ENCODE measurements around the gene SLC2A13. TPM values are rescaled to one million over a fixed set of nuclear protein-coding genes. Genes with fewer than 3 reads are reported as not detected.
"Not testable (repeated sequence)": the region's sequence is repeated elsewhere in the genome, so short reads cannot be mapped to it uniquely, and the experiment has no call there.

Gene SLC2A13
- total RNA-seq, 1 donor from 2014 or later: 17.4 TPM

DNA sequence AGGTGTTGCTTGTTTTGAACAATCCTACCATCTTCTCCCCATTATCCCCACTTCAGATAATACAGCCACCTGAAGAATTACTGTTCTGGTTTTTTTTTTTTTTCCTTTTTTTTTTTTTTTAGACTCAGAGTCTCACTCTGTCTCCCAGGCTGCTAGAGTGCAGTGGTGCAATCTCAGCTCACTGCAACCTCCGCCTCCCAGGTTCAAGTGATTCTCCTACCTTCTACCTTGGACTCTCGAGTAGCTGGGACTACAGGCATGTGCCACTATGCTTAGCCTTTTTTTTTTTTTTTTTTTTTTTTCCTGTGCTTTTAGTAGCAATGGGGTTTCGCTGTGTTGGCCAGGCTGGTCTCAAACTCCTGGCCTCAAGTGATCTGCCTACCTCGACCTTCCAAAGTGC lies 306.9 kb downstream of the SLC2A13 start:
- Histone ChIP-seq H3K27ac (no peak overlapping the region), H3K27me3 (no peaks in the 10 kb centered on the region)
- intact Hi-C loops (cut with DNase I): no loop called here

DNA sequence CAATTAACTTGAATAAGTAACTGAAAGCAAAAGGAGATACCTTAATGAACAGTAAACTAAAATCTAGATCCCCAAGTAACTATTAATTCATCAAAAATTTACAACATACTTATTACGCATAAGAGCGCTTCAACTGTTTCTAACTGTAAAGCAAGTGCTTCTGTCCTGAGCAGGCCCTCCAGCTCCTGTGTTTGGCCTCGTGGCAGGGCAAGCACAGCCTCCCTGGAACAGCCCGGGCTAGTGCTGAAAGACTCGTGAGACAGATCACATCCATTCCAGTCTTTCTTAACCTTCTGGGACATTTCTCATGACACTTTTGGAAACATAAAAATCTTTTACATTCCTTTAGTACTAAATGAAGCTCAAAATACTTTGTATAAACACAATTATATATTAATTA lies 307.5 kb downstream of the SLC2A13 start:
- H3K27ac ChIP-seq: no peak overlapping the region
- no peaks in the 10 kb centered on the region for H3K4me1 ChIP-seq
- H3K4me3 ChIP-seq: no peak overlapping the region
- H3K36me3 ChIP-seq: no peaks in the 10 kb centered on the region
- no peaks in the 10 kb centered on the region for H3K9me3 ChIP-seq
- no peak for DNase-seq (ENCODE audit: extremely low spot score in 2 of 2)
- intact Hi-C loops (cut with DNase I): no loop called here
- H3K27me3 ChIP-seq: no peaks in the 10 kb centered on the region
- no peak for TF ChIP-seq POLR2AphosphoS5 (IDR thresholded peaks at IDR 0.05; ENCODE audit: insufficient read depth in 1 of 2, low read depth in 1 of 2)
- no peak for TF ChIP-seq POLR2A (IDR thresholded peaks at IDR 0.05)
- TF ChIP-seq, protein P1, sequence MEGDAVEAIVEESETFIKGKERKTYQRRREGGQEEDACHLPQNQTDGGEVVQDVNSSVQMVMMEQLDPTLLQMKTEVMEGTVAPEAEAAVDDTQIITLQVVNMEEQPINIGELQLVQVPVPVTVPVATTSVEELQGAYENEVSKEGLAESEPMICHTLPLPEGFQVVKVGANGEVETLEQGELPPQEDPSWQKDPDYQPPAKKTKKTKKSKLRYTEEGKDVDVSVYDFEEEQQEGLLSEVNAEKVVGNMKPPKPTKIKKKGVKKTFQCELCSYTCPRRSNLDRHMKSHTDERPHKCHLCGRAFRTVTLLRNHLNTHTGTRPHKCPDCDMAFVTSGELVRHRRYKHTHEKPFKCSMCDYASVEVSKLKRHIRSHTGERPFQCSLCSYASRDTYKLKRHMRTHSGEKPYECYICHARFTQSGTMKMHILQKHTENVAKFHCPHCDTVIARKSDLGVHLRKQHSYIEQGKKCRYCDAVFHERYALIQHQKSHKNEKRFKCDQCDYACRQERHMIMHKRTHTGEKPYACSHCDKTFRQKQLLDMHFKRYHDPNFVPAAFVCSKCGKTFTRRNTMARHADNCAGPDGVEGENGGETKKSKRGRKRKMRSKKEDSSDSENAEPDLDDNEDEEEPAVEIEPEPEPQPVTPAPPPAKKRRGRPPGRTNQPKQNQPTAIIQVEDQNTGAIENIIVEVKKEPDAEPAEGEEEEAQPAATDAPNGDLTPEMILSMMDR (IDR thresholded peaks at IDR 0.05): no peak

More for the DNA sequence above, 306.9 kb downstream of the SLC2A13 start:
- no peak for DNase-seq (ENCODE audit: extremely low spot score in 2 of 2)
- no peak for TF ChIP-seq POLR2AphosphoS5 (IDR thresholded peaks at IDR 0.05; ENCODE audit: insufficient read depth in 1 of 2, low read depth in 1 of 2)
- no peak for TF ChIP-seq POLR2A (IDR thresholded peaks at IDR 0.05)
- TF ChIP-seq, protein P1 (IDR thresholded peaks at IDR 0.05): no peak
- Histone ChIP-seq H3K9me3 (no peaks in the 10 kb centered on the region), H3K4me3 (no peak overlapping the region), H3K4me1 (no peaks in the 10 kb centered on the region), H3K36me3 (no peaks in the 10 kb centered on the region)

DNA sequence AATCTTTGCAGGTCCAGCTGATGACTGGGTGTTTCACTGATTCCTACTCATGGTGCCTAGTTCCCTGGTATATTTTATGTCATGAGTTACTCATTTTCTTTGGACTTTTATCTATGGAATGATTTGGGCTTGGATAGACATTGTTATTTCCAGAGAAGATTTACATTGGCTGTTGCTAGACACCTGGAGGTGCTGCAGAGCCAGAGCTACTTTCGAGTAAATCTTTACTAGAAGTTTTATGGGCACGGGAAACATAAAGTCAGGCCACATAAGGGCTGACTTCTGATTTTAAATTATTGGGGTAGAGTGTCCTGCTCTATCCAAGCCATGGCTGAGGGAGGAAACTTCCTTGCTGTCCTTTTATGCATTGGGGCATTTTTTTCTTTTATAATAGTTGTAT lies 310.4 kb downstream of the SLC2A13 start:
- no peak overlapping the region for H3K27ac ChIP-seq
- intact Hi-C loops (cut with DNase I): no loop called here
- H3K9me3 ChIP-seq: no peaks in the 10 kb centered on the region
- no peak overlapping the region for H3K4me3 ChIP-seq
- DNase-seq (ENCODE audit: extremely low spot score in 2 of 2): no peak
- no peak for TF ChIP-seq POLR2AphosphoS5 (IDR thresholded peaks at IDR 0.05; ENCODE audit: insufficient read depth in 1 of 2, low read depth in 1 of 2)
- no peak for TF ChIP-seq POLR2A (IDR thresholded peaks at IDR 0.05)
- TF ChIP-seq, protein P1 (IDR thresholded peaks at IDR 0.05): no peak
- H3K36me3 ChIP-seq: no peaks in the 10 kb centered on the region
- H3K4me1 ChIP-seq: no peaks in the 10 kb centered on the region
- H3K27me3 ChIP-seq: no peaks in the 10 kb centered on the region

DNA sequence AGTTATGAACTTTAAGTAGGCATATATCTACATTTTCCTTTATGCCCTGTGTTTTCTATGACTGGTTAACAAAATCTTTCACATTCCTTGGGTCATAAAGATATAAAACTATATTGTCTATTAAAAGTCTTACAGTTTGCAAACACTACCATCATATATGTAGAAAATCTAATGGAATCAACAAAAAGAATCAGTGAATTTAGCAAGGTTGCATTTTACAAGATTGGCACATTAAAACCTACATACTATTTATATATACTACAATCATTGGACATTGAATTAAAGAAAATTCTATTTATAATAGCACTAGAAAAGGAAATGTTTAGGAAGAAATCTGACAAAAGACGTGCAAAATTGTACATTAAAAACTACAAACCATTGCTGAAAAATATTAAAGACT lies 312.9 kb downstream of the SLC2A13 start:
- no peak overlapping the region for H3K27ac ChIP-seq
- H3K36me3 ChIP-seq: no peaks in the 10 kb centered on the region
- no peaks in the 10 kb centered on the region for H3K4me1 ChIP-seq
- no peak for DNase-seq (ENCODE audit: extremely low spot score in 2 of 2)
- TF ChIP-seq, protein P1 (IDR thresholded peaks at IDR 0.05): no peak
- TF ChIP-seq POLR2AphosphoS5 (IDR thresholded peaks at IDR 0.05; ENCODE audit: insufficient read depth in 1 of 2, low read depth in 1 of 2): no peak
- no peak for TF ChIP-seq POLR2A (IDR thresholded peaks at IDR 0.05)
- H3K4me3 ChIP-seq: no peak overlapping the region
- no peaks in the 10 kb centered on the region for H3K27me3 ChIP-seq
- H3K9me3 ChIP-seq: no peaks in the 10 kb centered on the region
- intact Hi-C loops (cut with DNase I): loop anchor here (2.0 kb wide), 1 partner anchor 248 kb away; no protein-coding TSS in a partner anchor

DNA sequence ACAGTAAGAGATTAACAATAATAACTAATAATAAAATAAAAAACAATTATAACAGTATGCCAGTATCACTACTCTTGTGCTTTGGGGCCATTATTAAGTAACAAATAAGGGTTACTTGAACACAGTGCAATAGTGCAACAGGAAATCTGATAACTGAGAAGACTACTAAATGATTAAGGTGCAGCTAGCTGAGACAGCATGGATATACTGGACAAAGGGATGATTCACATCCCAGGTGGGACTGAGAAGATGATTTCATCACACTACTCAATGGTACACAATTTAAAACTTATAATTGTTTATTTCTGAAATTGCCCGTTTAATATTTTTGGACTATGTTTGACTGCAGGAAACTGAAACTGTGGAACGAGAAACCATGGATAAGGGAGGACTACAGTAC lies 317.6 kb downstream of the SLC2A13 start:
- Histone ChIP-seq H3K4me3 (no peak overlapping the region), H3K4me1 (no peaks in the 10 kb centered on the region), H3K9me3 (no peaks in the 10 kb centered on the region), H3K27me3 (no peaks in the 10 kb centered on the region), H3K36me3 (no peaks in the 10 kb centered on the region), H3K27ac (no peak overlapping the region)
- intact Hi-C loops (cut with DNase I): no loop called here
- no peak for DNase-seq (ENCODE audit: extremely low spot score in 2 of 2)
- TF ChIP-seq POLR2AphosphoS5 (IDR thresholded peaks at IDR 0.05; ENCODE audit: insufficient read depth in 1 of 2, low read depth in 1 of 2) (no peak), POLR2A (IDR thresholded peaks at IDR 0.05) (no peak)
- TF ChIP-seq, protein P1 (IDR thresholded peaks at IDR 0.05): no peak

DNA sequence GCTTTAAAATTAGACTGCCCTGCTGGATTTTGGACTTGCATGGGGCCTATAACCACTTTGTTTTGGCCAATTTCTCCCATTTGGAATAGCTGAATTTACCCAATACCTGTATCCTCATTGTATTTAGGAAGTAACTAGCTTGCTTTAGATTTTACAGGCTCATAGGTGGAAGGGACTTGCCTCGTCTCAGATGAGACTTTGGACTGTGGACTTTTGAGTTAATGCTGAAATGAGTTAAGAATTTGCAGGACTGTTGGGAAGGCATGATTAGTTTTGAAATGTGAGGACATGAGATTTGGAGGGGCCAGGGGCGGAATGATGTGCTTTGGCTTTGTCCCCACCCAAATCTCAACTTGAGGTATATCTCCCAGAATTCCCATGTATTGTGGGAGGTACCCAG lies 320.1 kb downstream of the SLC2A13 start:
- DNase-seq (ENCODE audit: extremely low spot score in 2 of 2); H3K9me3 ChIP-seq; H3K4me3 ChIP-seq; H3K27ac ChIP-seq; H3K27me3 ChIP-seq; intact Hi-C loops (cut with DNase I); H3K36me3 ChIP-seq; H3K4me1 ChIP-seq: not testable (repeated sequence)

All from vagina (tissue), 2 donors.